Liver (tissue), 9 donors: ENCODE data around the gene BASP1. TPM values are rescaled to one million over a fixed set of nuclear protein-coding genes. Genes with fewer than 3 reads are reported as not detected.

Experiments
- DNase-seq: peaks from one replicate; pipeline ENCODE4 v3.0.0-alpha.2; 2017; ENCODE audit warnings: low spot score
- H3K27ac ChIP-seq, 2 donors: one replicate each; pipeline ENCODE4 v1.7.0; 2013; ENCODE audit warnings: inconsistent platforms in 2 of 2, low read length in 2 of 2, control low read depth in 1 of 2, low read depth in 1 of 2, mild to moderate bottlenecking in 1 of 2
- H3K27me3 ChIP-seq, 4 donors: one replicate each; pipeline versions ENCODE4 v1.6.1 to v1.7.0; 2013; ENCODE audit warnings: low read length in 3 of 4, inconsistent platforms in 1 of 4, mild to moderate bottlenecking in 1 of 4, moderate library complexity in 1 of 4; ENCODE audit not compliant: control insufficient read depth in 4 of 4, insufficient read depth in 4 of 4
- H3K36me3 ChIP-seq, 4 donors: one replicate each; pipeline versions ENCODE4 v1.6.1 to v1.7.0; 2013; ENCODE audit warnings: low read length in 3 of 4, mild to moderate bottlenecking in 3 of 4, low read depth in 1 of 4, moderate library complexity in 1 of 4; ENCODE audit not compliant: control insufficient read depth in 4 of 4, insufficient read depth in 3 of 4
- H3K4me1 ChIP-seq, 4 donors: one replicate each; pipeline versions ENCODE4 v1.6.1 to v1.7.0; 2013; ENCODE audit warnings: low read length in 3 of 4, mild to moderate bottlenecking in 3 of 4, moderate library complexity in 1 of 4; ENCODE audit not compliant: control insufficient read depth in 4 of 4, insufficient read depth in 4 of 4
- H3K4me3 ChIP-seq, 3 donors: one replicate each; pipeline versions ENCODE4 v1.6.1 to v1.7.0; 2013; ENCODE audit warnings: low read length in 3 of 3, control low read depth in 1 of 3, low read depth in 1 of 3, mild to moderate bottlenecking in 1 of 3
- H3K9ac ChIP-seq, 2 donors: one replicate each; pipeline ENCODE4 v1.7.0; 2013; ENCODE audit warnings: low read length in 2 of 2, mild to moderate bottlenecking in 2 of 2, moderate library complexity in 2 of 2, control low read depth in 1 of 2, low read depth in 1 of 2
- H3K9me3 ChIP-seq, 4 donors: one replicate each; pipeline versions ENCODE4 v1.6.1 to v1.7.0; 2013; ENCODE audit warnings: low read length in 3 of 4; ENCODE audit not compliant: control insufficient read depth in 4 of 4
- ATF3 ChIP-seq: IDR thresholded peaks from 2 replicates; pipeline ENCODE4 v1.6.1; 2016; ENCODE audit warnings: antibody characterized with exemption
- CTCF ChIP-seq: fragments of 150-350 bp; IDR thresholded peaks from 2 replicates; pipeline ENCODE4 v1.5.1; 2017; ENCODE audit warnings: improper control_type of control experiment, low read depth, low read length; ENCODE audit not compliant: missing input control
- EGR1 ChIP-seq, 2 donors: IDR thresholded peaks; 2 replicates each; pipeline ENCODE4 v1.6.1; 2016 to 2018; ENCODE audit warnings: antibody characterized with exemption in 2 of 2, low read depth in 2 of 2
- FOXA1 ChIP-seq: IDR thresholded peaks from 2 replicates; pipeline ENCODE4 v1.6.1; 2016; ENCODE audit warnings: antibody characterized with exemption
- FOXA2 ChIP-seq: IDR thresholded peaks from 2 replicates; pipeline ENCODE4 v1.6.1; 2016; ENCODE audit warnings: antibody characterized with exemption
- HNF4A ChIP-seq, 2 donors: conservative IDR thresholded peaks; 2 replicates each; pipeline ENCODE4 v1.6.1; 2016; ENCODE audit warnings: antibody characterized with exemption in 2 of 2, mild to moderate bottlenecking in 2 of 2
- HNF4G ChIP-seq: IDR thresholded peaks from 2 replicates; pipeline ENCODE4 v1.6.1; 2016; ENCODE audit warnings: antibody characterized with exemption
- MAX ChIP-seq: IDR thresholded peaks from 2 replicates; pipeline ENCODE4 v1.6.1; 2016; ENCODE audit warnings: antibody characterized with exemption
- NR2F2 ChIP-seq: IDR thresholded peaks from 2 replicates; pipeline ENCODE4 v1.6.1; 2016; ENCODE audit warnings: antibody characterized with exemption
- RXRA ChIP-seq, 2 donors: IDR thresholded peaks; 2 replicates each; pipeline ENCODE4 v1.6.1; 2017 to 2018; ENCODE audit warnings: antibody characterized with exemption in 2 of 2, mild to moderate bottlenecking in 1 of 2
- SP1 ChIP-seq: IDR thresholded peaks from 2 replicates; pipeline ENCODE4 v1.6.1; 2018; ENCODE audit warnings: antibody characterized with exemption, mild to moderate bottlenecking
- YY1 ChIP-seq: IDR thresholded peaks from 2 replicates; pipeline ENCODE4 v1.6.1; 2016; ENCODE audit warnings: antibody characterized with exemption, mild to moderate bottlenecking
- WGBS: extraction: QIAGEN DNeasy Blood & Tissue Kit; methylation state at CpG from one replicate; pipeline ENCODE4 v1.1.7; 2013; 5-methylcytosine and 5-hydroxymethylcytosine counted together
- polyA plus RNA-seq, 2 donors: library from polyadenylated mRNA; stranded (reverse) in 1 of 2; unstranded in 1 of 2; fragments of 200-250 nt in 1 of 2; fragments of >200 nt in 1 of 2; fragmentation: Nextera tagmentation in 1 of 2; extraction: Ambion mirVana in 1 of 2; gene quantifications; one replicate each; pipeline versions ENCODE4 v1.2.1 to v1.2.3, GENCODE V29; 2013 to 2015
- total RNA-seq, 2 donors: library from RNA; depleted of rRNA; stranded (reverse); fragments of >200 nt; gene quantifications; one replicate each; pipeline ENCODE4 v1.2.3, GENCODE V29; 2014
- TF ChIP-seq, protein P1 (sequence below): IDR thresholded peaks from 2 replicates; pipeline ENCODE4 v1.6.1; 2016; ENCODE audit warnings: antibody characterized with exemption
- donor health status: healthy.
- donor health status: healthy.
- donor health status: healthy.
- donor health status: healthy.
- donor health status: healthy.

BASP1 gene
- total and polyA plus RNA-seq, 4 donors: 1.2 to 17.0 (median 5.4) TPM

DNA sequence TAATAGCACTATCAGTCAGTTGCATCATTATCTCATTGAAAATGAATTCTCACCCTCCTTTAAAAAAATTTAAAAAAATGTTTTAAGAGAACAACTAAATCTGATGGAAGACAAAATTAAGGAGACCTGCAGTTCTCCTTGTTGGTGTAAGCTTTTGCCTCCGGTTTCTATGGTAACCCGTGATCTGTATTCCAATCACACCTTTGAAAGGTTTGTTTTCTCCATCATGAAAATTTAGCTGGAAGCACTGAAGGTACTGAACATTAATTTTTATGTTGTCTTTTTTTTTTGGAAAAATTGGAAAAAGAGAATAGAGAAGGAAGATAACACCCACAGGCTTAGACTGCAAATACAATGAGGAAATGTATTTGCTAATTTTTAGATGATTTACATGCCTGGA lies 2.5 kb upstream of the BASP1 start:
- DNase-seq: no peak
- Histone ChIP-seq H3K36me3 (no peaks in the 10 kb centered on the region), H3K9ac (no peak overlapping the region), H3K4me3 (no peak overlapping the region), H3K27me3 (peaks cover 0 to 7% (median 2%) of the 10 kb centered on the region in 4 donors), H3K4me1 (peaks cover 0 to 14% (median 8%) of the 10 kb centered on the region in 4 donors), H3K27ac (no peak overlapping the region), H3K9me3 (no peaks in the 10 kb centered on the region)
- 80% methylated on average over 2 of the region's 2 CpGs for WGBS
- TF ChIP-seq MAX (no peak), NR2F2 (no peak), HNF4A (conservative IDR thresholded peaks at IDR 0.05) (no peak), FOXA2 (no peak), SP1 (no peak), EGR1 (IDR thresholded peaks at IDR 0.05; ENCODE audit: low read depth in 2 of 2) (no peak), ATF3 (no peak), CTCF (no peak)
- TF ChIP-seq, protein P1, sequence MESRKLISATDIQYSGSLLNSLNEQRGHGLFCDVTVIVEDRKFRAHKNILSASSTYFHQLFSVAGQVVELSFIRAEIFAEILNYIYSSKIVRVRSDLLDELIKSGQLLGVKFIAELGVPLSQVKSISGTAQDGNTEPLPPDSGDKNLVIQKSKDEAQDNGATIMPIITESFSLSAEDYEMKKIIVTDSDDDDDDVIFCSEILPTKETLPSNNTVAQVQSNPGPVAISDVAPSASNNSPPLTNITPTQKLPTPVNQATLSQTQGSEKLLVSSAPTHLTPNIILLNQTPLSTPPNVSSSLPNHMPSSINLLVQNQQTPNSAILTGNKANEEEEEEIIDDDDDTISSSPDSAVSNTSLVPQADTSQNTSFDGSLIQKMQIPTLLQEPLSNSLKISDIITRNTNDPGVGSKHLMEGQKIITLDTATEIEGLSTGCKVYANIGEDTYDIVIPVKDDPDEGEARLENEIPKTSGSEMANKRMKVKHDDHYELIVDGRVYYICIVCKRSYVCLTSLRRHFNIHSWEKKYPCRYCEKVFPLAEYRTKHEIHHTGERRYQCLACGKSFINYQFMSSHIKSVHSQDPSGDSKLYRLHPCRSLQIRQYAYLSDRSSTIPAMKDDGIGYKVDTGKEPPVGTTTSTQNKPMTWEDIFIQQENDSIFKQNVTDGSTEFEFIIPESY: no peak

GRCh38 chr5:17215361-17215760 lies 2.1 kb upstream of the BASP1 start:
- Histone ChIP-seq H3K9me3 (no peaks in the 10 kb centered on the region), H3K27ac (no peak overlapping the region), H3K4me3 (no peak overlapping the region), H3K4me1 (peaks cover 0 to 14% (median 8%) of the 10 kb centered on the region in 4 donors), H3K9ac (no peak overlapping the region), H3K36me3 (no peaks in the 10 kb centered on the region), H3K27me3 (peaks cover 0 to 7% (median 2%) of the 10 kb centered on the region in 4 donors)
- WGBS: 79% methylated on average over 2 of the region's 2 CpGs
- TF ChIP-seq NR2F2: no peak
- TF ChIP-seq YY1: no peak
- no peak for TF ChIP-seq RXRA (IDR thresholded peaks at IDR 0.05)
- no peak for TF ChIP-seq SP1
- no peak for TF ChIP-seq FOXA1
- no peak for TF ChIP-seq MAX
- TF ChIP-seq HNF4G: no peak
- TF ChIP-seq EGR1 (IDR thresholded peaks at IDR 0.05; ENCODE audit: low read depth in 2 of 2): no peak
- TF ChIP-seq CTCF: no peak
- DNase-seq: no peak
